Choroid plexus epithelial cell (primary cell): Measurements from ENCODE around the gene KHDRBS2.

ENCODE experiments used
- DNase-seq: peaks from one replicate; pipeline ENCODE4 v3.0.0-alpha.2; 2010; ENCODE audit warnings: low read depth
- H3K4me3 ChIP-seq: 2 replicates; pipeline ENCODE4 v1.5.1; 2011; ENCODE audit warnings: low read depth, mild to moderate bottlenecking, control low read depth, low read length, moderate library complexity
- TF ChIP-seq, protein P1 (sequence below): conservative IDR thresholded peaks from 2 replicates; pipeline ENCODE4 v1.5.1; 2011; ENCODE audit warnings: low read depth, mild to moderate bottlenecking, control low read depth, inconsistent platforms, low read length, moderate library complexity

Gene KHDRBS2

DNA sequence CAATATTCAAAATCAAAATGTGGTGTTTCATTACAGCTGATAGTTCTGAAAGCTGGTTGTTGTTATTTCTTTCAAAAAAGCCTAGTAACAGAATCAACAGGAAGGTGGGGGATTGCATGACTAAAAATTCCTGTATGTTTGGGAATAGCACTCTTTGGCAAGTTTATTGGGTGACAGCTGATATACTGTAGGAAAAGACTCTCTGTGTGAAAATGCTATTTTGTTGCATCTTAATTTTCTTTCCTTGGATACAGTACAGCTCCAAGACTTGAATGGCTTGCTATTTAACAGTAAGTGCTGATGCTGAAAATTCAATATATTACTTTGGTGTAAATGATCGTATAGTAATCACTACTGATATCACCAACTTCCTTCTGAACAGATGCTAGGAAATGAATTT, 336.1 kb downstream of the KHDRBS2 start:
- no peak overlapping the region for H3K4me3 ChIP-seq
- DNase-seq = no peak
- TF ChIP-seq, protein P1, sequence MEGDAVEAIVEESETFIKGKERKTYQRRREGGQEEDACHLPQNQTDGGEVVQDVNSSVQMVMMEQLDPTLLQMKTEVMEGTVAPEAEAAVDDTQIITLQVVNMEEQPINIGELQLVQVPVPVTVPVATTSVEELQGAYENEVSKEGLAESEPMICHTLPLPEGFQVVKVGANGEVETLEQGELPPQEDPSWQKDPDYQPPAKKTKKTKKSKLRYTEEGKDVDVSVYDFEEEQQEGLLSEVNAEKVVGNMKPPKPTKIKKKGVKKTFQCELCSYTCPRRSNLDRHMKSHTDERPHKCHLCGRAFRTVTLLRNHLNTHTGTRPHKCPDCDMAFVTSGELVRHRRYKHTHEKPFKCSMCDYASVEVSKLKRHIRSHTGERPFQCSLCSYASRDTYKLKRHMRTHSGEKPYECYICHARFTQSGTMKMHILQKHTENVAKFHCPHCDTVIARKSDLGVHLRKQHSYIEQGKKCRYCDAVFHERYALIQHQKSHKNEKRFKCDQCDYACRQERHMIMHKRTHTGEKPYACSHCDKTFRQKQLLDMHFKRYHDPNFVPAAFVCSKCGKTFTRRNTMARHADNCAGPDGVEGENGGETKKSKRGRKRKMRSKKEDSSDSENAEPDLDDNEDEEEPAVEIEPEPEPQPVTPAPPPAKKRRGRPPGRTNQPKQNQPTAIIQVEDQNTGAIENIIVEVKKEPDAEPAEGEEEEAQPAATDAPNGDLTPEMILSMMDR = no peak

GRCh38 chr6:61949161-61949560, 336.9 kb downstream of the KHDRBS2 start:
- H3K4me3 ChIP-seq = no peak overlapping the region
- TF ChIP-seq, protein P1 = no peak
- no peak for DNase-seq

DNA sequence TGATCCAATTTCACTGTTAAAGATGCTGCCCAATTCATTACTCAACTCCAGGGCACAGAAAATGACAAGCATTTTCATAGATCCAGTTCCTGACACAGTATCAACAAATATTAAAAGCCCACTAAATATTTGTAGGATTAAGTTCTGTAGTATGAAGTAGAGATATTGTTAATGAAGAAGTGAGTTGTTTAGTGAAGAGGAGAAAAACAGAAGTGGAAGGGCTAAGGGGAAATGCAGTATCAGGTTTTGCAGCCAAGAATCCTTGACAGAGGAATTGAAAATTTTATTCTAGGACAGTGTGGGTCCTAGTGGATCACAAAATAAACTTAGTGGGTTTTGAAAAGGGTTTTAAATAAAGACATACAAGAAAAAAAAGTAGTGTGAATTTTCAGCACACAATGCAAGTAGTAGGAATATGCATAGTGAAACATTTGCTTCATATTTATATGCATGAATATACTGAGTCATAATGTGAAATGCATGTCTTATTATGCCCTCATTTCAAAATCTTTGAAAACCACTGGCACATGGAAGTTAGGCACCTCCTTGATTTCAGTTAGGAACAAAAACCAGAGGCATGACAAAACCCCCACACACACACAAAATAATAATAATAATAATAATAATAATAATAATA, 338.6 kb downstream of the KHDRBS2 start:
- no peak for DNase-seq
- no peak overlapping the region for H3K4me3 ChIP-seq

DNA sequence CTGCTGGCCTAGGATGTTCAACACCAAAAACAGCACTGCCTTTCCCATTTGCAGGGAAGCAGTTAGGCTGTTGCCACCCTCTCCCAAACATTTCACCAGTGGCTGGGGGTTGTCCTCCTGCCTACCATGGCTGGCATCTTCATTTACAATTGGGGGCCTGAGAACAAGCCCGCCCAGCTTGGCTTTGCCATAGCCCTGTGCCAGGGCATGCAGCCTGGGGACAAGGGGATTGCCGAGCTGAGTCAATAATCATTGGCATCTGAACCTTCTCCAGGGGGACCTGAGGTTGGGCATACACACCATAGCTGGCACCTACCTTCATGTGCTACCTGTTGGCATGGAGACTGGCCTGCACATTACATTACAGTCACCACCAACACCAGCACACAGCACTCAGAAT, 345.1 kb downstream of the KHDRBS2 start:
- TF ChIP-seq, protein P1 = no peak
- H3K4me3 ChIP-seq = no peak overlapping the region
- DNase-seq = no peak

More for the DNA sequence above, 338.6 kb downstream of the KHDRBS2 start:
- TF ChIP-seq, protein P1 = no peak

- TF ChIP-seq, protein P1 = no peak
- no peak for DNase-seq
- no peak overlapping the region for H3K4me3 ChIP-seq
These were observed 350.7 kb downstream of the KHDRBS2 start for GRCh38 chr6:61935242-61935846.

- TF ChIP-seq, protein P1 = no peak
- H3K4me3 ChIP-seq = no peak overlapping the region
- DNase-seq = no peak
These were observed 376.5 kb downstream of the KHDRBS2 start for GRCh38 chr6:61909486-61909885.

DNA sequence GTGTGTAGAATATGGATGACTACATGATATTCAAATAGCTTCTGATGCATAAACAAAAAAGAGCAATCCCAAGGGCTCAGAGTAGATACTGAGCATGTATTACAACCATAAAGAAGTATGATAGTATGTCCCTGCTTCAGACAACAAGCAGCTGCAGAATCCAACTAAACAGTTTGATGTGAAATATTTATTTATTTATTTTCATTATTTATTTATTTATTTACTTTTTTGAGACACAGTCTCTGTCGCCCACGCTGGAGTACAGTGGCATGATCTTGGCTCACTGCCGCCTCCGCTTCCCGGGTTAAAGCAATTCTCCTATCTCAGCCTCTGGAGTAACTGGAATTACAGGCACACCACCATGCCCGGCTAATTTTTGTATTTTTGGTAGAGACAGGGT, 384.3 kb downstream of the KHDRBS2 start:
- H3K4me3 ChIP-seq = no peak overlapping the region
- no peak for DNase-seq
- TF ChIP-seq, protein P1 = no peak
